T-cell (primary cell): ENCODE measurements around the gene CLIC4. TPM values are rescaled to one million over a fixed set of nuclear protein-coding genes. Genes with fewer than 3 reads are reported as not detected.

Experiments used
- ATAC-seq, 4 experiments: fragments of 200-7000 bp in 3 of 4; fragments of 150-1000 bp in 1 of 4; cut with Tn5 transposase; replicated peaks in 1 of 4; 1 replicate in 3 of 4; 2 replicates in 1 of 4; pipeline ENCODE4 v1.10.0; 2021; ENCODE audit warnings: moderate library complexity in 3 of 4, mild to moderate bottlenecking in 2 of 4, moderate number of reproducible peaks in 1 of 4
- CTCF ChIA-PET, 2 donors: fragments of 300-600 bp; sonication (Branson Sonifier 250); formaldehyde crosslinking; loops; one replicate each; lab custom pipeline; 2022; ENCODE audit warnings: antibody characterized with exemption in 2 of 2; lab: Charles Lee
- POLR2A ChIA-PET, 2 donors: fragments of 300-600 bp; sonication (Branson Sonifier 250); formaldehyde crosslinking; loops; one replicate each; lab custom pipeline; 2022; ENCODE audit warnings: antibody characterized with exemption in 2 of 2; lab: Charles Lee
- DNase-seq, 35 experiments: peaks; one replicate each; pipeline versions ENCODE4 v3.0.0 to v3.0.0-alpha.2; 2013 to 2023
- H3K27ac ChIP-seq: one replicate; pipeline ENCODE4 v1.5.1; 2013; ENCODE audit warnings: low read length
- H3K27me3 ChIP-seq, 2 experiments: replicated peaks in 1 of 2; 1 replicate in 1 of 2; 2 replicates in 1 of 2; pipeline versions ENCODE4 v1.6.1 to v1.7.0; 2013; ENCODE audit warnings: low read length in 1 of 2, mixed read lengths in 1 of 2; ENCODE audit not compliant: control insufficient read depth in 2 of 2, insufficient read depth in 2 of 2; ENCODE audit errors: extremely low read depth in 1 of 2
- H3K36me3 ChIP-seq, 2 donors: 1 replicate in 1 of 2; 2 replicates in 1 of 2; pipeline versions ENCODE4 v1.6.1 to v1.7.0; 2013; ENCODE audit warnings: low read length in 1 of 2; ENCODE audit not compliant: control insufficient read depth in 2 of 2, insufficient read depth in 1 of 2; ENCODE audit errors: extremely low read depth in 1 of 2
- H3K4me1 ChIP-seq, 2 experiments: 1 replicate in 1 of 2; 2 replicates in 1 of 2; pipeline versions ENCODE4 v1.6.1 to v1.7.0; 2013; ENCODE audit warnings: low read length in 2 of 2, mixed read lengths in 1 of 2; ENCODE audit not compliant: insufficient read depth in 2 of 2, control insufficient read depth in 1 of 2; ENCODE audit errors: extremely low read depth in 1 of 2
- H3K4me3 ChIP-seq, 2 donors: 1 replicate in 1 of 2; 2 replicates in 1 of 2; pipeline versions ENCODE4 v1.5.1 to v1.7.0; 2013; ENCODE audit warnings: mild to moderate bottlenecking in 2 of 2, low read length in 1 of 2, moderate library complexity in 1 of 2; ENCODE audit not compliant: control insufficient read depth in 1 of 2; ENCODE audit errors: extremely low read depth in 1 of 2
- H3K9me3 ChIP-seq: 2 replicates; pipeline ENCODE4 v1.7.0; 2013
- H3K27ac Mint-ChIP-seq, 2 donors: one replicate each; pipeline ENCODE4 v1.8.0; 2020 to 2021; ENCODE audit warnings: mild to moderate bottlenecking in 2 of 2, mixed read lengths in 2 of 2
- H3K27me3 Mint-ChIP-seq, 2 donors: one replicate each; pipeline ENCODE4 v1.8.0; 2021 to 2022; ENCODE audit warnings: mixed read lengths in 2 of 2
- H3K36me3 Mint-ChIP-seq: one replicate; pipeline ENCODE4 v1.8.0; 2021; ENCODE audit warnings: mixed read lengths
- H3K4me1 Mint-ChIP-seq, 3 donors: one replicate each; pipeline ENCODE4 v1.8.0; 2020 to 2022; ENCODE audit warnings: mixed read lengths in 3 of 3, mild to moderate bottlenecking in 1 of 3
- H3K4me3 Mint-ChIP-seq, 3 donors: one replicate each; pipeline ENCODE4 v1.8.0; 2020 to 2022; ENCODE audit warnings: mild to moderate bottlenecking in 3 of 3, mixed read lengths in 3 of 3, moderate library complexity in 3 of 3
- H3K9me3 Mint-ChIP-seq, 3 donors: one replicate each; pipeline ENCODE4 v1.8.0; 2020 to 2022; ENCODE audit warnings: mixed read lengths in 3 of 3
- WGBS: methylation state at CpG from one replicate; pipeline ENCODE4 v1.1.5; 2013; ENCODE audit warnings: missing lambda C conversion rate; ENCODE audit not compliant: insufficient coverage; 5-methylcytosine and 5-hydroxymethylcytosine counted together
- total RNA-seq, 35 experiments: library from RNA in 6 of 35; stranded (reverse) in 6 of 35; fragments of 120-200 nt in 1 of 35; gene quantifications; one replicate each; pipeline versions ENCODE4 v1.2.1 to v1.2.4 and lab custom pipeline; 2013 to 2026

The CLIC4 gene
- total RNA-seq, 5 donors from 2014 or later (not counting 1 experiment from before 2014, with no cell fraction given): 0.75 to 9.1 (median 5.5) TPM

DNA sequence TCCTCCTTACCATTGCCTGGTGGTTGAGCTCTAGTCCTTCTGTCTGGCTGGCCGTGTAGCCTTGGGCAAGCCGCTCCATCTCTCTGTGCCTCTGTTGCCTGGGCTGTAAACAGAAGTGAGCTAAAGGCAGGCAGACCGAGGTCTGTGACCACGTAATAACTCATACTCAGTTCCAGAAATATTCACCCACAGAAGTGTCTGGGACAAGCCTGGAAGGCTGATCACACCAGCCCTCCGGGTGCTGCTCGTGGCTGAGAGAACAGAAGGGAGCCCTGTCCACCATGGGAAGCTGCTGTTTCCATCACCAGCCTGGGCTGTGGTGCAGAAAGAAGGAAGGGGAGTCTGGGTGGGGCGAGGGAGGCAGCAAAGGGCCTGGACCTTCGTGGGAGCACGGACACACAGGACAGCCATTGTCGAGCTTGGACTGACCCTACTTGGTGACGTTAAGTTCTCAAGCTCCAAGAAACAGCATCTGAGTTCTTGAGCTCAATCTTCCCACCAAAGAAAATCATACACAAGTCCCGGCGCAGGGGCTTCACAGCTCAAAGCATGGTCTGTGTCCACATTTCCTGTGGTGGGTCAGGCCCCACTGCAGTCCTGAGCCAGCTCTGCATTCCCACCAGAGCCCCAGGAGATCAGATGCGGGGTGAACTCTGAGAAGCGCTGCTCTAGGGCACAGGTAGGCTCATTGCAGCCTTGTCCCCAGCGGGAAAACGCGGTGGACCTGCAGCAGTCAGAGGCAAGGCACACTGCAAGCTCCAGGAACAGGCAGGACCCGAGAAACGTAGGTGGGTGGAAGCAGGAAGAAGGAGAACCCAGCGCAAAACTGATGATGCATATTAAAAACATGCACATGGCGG, 123.0 kb downstream of the CLIC4 start:
- ATAC-seq: no peak
- no peaks in the 10 kb centered on the region for H3K36me3 Mint-ChIP-seq
- CTCF ChIA-PET: no interaction called here
- H3K27me3 Mint-ChIP-seq: peaks cover 0 to 8% of the 10 kb centered on the region in 2 donors
- no peaks in the 10 kb centered on the region for H3K9me3 Mint-ChIP-seq
- Histone ChIP-seq H3K36me3 (no peaks in the 10 kb centered on the region), H3K4me3 (no peak overlapping the region), H3K27ac (no peak overlapping the region), H3K4me1 (peaks cover 5 to 19% of the 10 kb centered on the region in 2 experiments), H3K9me3 (no peaks in the 10 kb centered on the region), H3K27me3 (peaks cover 0 to 26% of the 10 kb centered on the region in 2 experiments)
- no peak for DNase-seq
- no peak overlapping the region for H3K27ac Mint-ChIP-seq
- WGBS: 87% methylated on average over 20 of the region's 22 CpGs
- POLR2A ChIA-PET: interaction anchor here in 1 of 2 donors (0.6 kb wide), 1 partner anchor 138 kb away, joined by 3 read pairs; no protein-coding TSS in a partner anchor
- H3K4me3 Mint-ChIP-seq: no peak overlapping the region
- H3K4me1 Mint-ChIP-seq: peaks cover 16 to 20% (median 19%) of the 10 kb centered on the region in 3 donors

- ChIA-PET POLR2A (no interaction called here), CTCF (interaction anchor here (0.6 to 0.7 kb wide), 2 partner anchors 64 to 139 kb away, joined by 3 read pairs; no protein-coding TSS in a partner anchor)
- ATAC-seq (peak; percentile 36 to 48 (median 42)), DNase-seq (peak in 14 of 35 experiments; percentile 6 to 26 (median 18))
- Mint-ChIP-seq H3K27ac (peak overlapping the region; percentile 2 to 34), H3K9me3 (no peaks in the 10 kb centered on the region), H3K36me3 (no peaks in the 10 kb centered on the region), H3K4me3 (peak overlapping the region in 1 of 3 donors; percentile 57), H3K4me1 (peaks cover 16 to 19% (median 18%) of the 10 kb centered on the region in 3 donors), H3K27me3 (peaks cover 0 to 8% of the 10 kb centered on the region in 2 donors)
- Histone ChIP-seq H3K4me3 (no peak overlapping the region), H3K27ac (no peak overlapping the region), H3K9me3 (no peaks in the 10 kb centered on the region), H3K27me3 (peaks cover 0 to 26% of the 10 kb centered on the region in 2 experiments), H3K4me1 (peaks cover 5 to 19% of the 10 kb centered on the region in 2 experiments), H3K36me3 (no peaks in the 10 kb centered on the region)
- WGBS: 26% methylated on average over 16 of the region's 20 CpGs
Measured at GRCh38 chr1:24870551-24871195, 125.4 kb downstream of the CLIC4 start.

DNA sequence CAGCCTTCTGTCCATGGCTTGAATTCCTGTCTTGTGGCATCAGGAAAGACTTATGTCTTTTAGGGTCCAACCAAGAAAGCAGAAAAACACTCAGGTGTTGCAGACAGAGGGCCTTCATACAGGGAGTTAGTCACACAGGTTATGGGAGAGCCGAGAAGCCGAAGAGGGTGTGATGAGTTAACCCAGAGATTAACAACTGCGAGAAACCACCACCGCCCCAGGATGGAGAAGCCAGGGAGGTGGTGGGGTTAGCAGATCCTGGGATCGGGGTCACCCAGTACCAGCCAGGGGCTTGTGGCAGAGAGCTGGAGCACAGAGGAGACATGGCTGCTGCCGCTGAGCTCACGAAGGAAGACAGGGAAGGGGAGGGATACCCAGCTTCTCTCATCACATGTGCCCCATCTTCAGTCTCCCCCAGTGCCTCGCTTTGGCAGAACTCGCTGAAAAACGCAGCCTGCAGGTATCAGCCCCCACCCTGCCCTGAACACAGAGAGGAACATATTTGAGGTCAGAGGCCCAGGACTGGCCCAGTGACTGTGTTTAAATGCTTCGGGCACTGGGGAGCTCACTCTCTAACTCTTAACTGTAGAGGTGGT, 126.2 kb downstream of the CLIC4 start:
- H3K27ac Mint-ChIP-seq: peak overlapping the region; percentile 2 to 34
- peaks cover 0 to 9% of the 10 kb centered on the region in 2 donors for H3K27me3 Mint-ChIP-seq
- no peak for DNase-seq
- ATAC-seq: no peak
- H3K4me3 Mint-ChIP-seq: peak overlapping the region in 1 of 3 donors; percentile 57
- Histone ChIP-seq H3K4me1 (peaks cover 5 to 19% of the 10 kb centered on the region in 2 experiments), H3K9me3 (no peaks in the 10 kb centered on the region), H3K27ac (no peak overlapping the region), H3K4me3 (no peak overlapping the region), H3K36me3 (no peaks in the 10 kb centered on the region), H3K27me3 (peaks cover 0 to 25% of the 10 kb centered on the region in 2 experiments)
- POLR2A ChIA-PET: no interaction called here
- no peaks in the 10 kb centered on the region for H3K9me3 Mint-ChIP-seq
- CTCF ChIA-PET: interaction anchor here in 1 of 2 donors (0.6 kb wide), 1 partner anchor 140 kb away, joined by 3 read pairs; no protein-coding TSS in a partner anchor
- H3K36me3 Mint-ChIP-seq: no peaks in the 10 kb centered on the region
- peaks cover 16 to 19% (median 18%) of the 10 kb centered on the region in 3 donors for H3K4me1 Mint-ChIP-seq
- 82% methylated on average over 5 of the region's 11 CpGs for WGBS

- no peaks in the 10 kb centered on the region for H3K36me3 Mint-ChIP-seq
- 80% methylated on average over 17 of the region's 19 CpGs for WGBS
- Histone ChIP-seq H3K36me3 (no peaks in the 10 kb centered on the region), H3K4me1 (peaks cover 5 to 19% of the 10 kb centered on the region in 2 experiments), H3K4me3 (no peak overlapping the region), H3K27ac (no peak overlapping the region), H3K27me3 (peaks cover 0 to 17% of the 10 kb centered on the region in 2 experiments), H3K9me3 (no peaks in the 10 kb centered on the region)
- peaks cover 16 to 19% (median 18%) of the 10 kb centered on the region in 3 donors for H3K4me1 Mint-ChIP-seq
- peaks cover 0 to 4% of the 10 kb centered on the region in 2 donors for H3K27me3 Mint-ChIP-seq
- H3K27ac Mint-ChIP-seq: no peak overlapping the region
- DNase-seq (no peak), ATAC-seq (no peak)
- H3K4me3 Mint-ChIP-seq: no peak overlapping the region
- ChIA-PET CTCF (no interaction called here), POLR2A (no interaction called here)
- no peaks in the 10 kb centered on the region for H3K9me3 Mint-ChIP-seq
Measured at GRCh38 chr1:24872061-24872850, 127.0 kb downstream of the CLIC4 start.

DNA sequence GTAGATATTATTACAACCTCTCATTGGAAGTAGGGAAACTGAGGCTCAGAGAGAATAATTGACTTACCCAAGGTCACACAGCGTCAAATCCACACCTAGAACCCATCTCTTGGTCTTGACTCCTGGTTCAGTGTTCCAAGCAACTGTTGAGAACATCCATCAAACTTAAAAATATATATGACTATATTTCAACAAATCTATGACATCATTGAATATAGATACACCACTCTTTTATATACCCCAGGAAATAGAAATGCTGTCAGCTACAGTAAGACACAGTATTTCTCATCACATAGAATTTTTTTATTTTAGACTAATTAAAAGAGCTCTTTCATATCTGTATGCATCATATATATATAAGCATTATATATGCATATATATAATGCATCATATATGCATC, 127.9 kb downstream of the CLIC4 start:
- no peak overlapping the region for H3K4me3 ChIP-seq
- no peaks in the 10 kb centered on the region for H3K9me3 ChIP-seq
- DNase-seq (no peak), ATAC-seq (no peak)
- WGBS: no CpG with 5 or more reads among the region's 1 CpG
- POLR2A ChIA-PET: interaction anchor here (0.6 kb wide), 2 partner anchors 49 to 366 kb away, joined by 3 to 5 read pairs; no protein-coding TSS in a partner anchor
- Mint-ChIP-seq H3K4me3 (no peak overlapping the region), H3K36me3 (no peaks in the 10 kb centered on the region), H3K27me3 (peaks cover 0 to 2% of the 10 kb centered on the region in 2 donors), H3K4me1 (peaks cover 16 to 19% (median 18%) of the 10 kb centered on the region in 3 donors), H3K27ac (no peak overlapping the region), H3K9me3 (no peaks in the 10 kb centered on the region)
- no peaks in the 10 kb centered on the region for H3K36me3 ChIP-seq
- H3K4me1 ChIP-seq: peaks cover 5 to 19% of the 10 kb centered on the region in 2 experiments
- CTCF ChIA-PET: no interaction called here
- H3K27me3 ChIP-seq: peaks cover 0 to 16% of the 10 kb centered on the region in 2 experiments
- no peak overlapping the region for H3K27ac ChIP-seq
